Ammon's horn (tissue), 1 donor: ENCODE results near the gene GPR132.

Experiments
- DNase-seq: peaks from one replicate; pipeline ENCODE4 v3.0.0-alpha.2; 2016; ENCODE audit warnings: low spot score

GPR132 gene

GRCh38 chr14:105061428-105062047 is 3.7 kb downstream of the GPR132 start:
- no peak for DNase-seq

- DNase-seq: peak; percentile 56
Observed at GRCh38 chr14:105060751-105061427, 4.3 kb downstream of the GPR132 start.

- DNase-seq: no peak
Observed at GRCh38 chr14:105059925-105060565, 5.2 kb downstream of the GPR132 start.

- no peak for DNase-seq
Observed at GRCh38 chr14:105059035-105059924, 6.0 kb downstream of the GPR132 start.

GRCh38 chr14:105058521-105059034 is 6.7 kb downstream of the GPR132 start:
- DNase-seq: no peak

GRCh38 chr14:105056303-105056831 is 8.9 kb downstream of the GPR132 start:
- DNase-seq: no peak

- no peak for DNase-seq
Observed at GRCh38 chr14:105055736-105056302, 9.4 kb downstream of the GPR132 start.

- no peak for DNase-seq
Observed at GRCh38 chr14:105055334-105055733, 9.9 kb downstream of the GPR132 start.

- no peak for DNase-seq
Observed at GRCh38 chr14:105053996-105054395, 11.2 kb downstream of the GPR132 start.

GRCh38 chr14:105053421-105053820 is 11.8 kb downstream of the GPR132 start:
- DNase-seq: no peak

GRCh38 chr14:105052110-105052458 is 13.1 kb downstream of the GPR132 start:
- DNase-seq: no peak

- DNase-seq: no peak
Observed at GRCh38 chr14:105051182-105052109, 13.8 kb downstream of the GPR132 start.

- no peak for DNase-seq
Observed at GRCh38 chr14:105050551-105050897, 14.7 kb downstream of the GPR132 start.

GRCh38 chr14:105049753-105050550 is 15.3 kb downstream of the GPR132 start:
- no peak for DNase-seq

- DNase-seq: no peak
Observed at GRCh38 chr14:105047283-105048016, 17.8 kb downstream of the GPR132 start.

- no peak for DNase-seq
Observed at GRCh38 chr14:105046891-105047282, 18.3 kb downstream of the GPR132 start.

GRCh38 chr14:105045710-105046326 is 19.4 kb downstream of the GPR132 start:
- DNase-seq: peak; percentile 76

- DNase-seq: no peak
Observed at GRCh38 chr14:105043641-105044040, 21.6 kb downstream of the GPR132 start.

- DNase-seq: no peak
Observed at GRCh38 chr14:105042813-105043212, 22.4 kb downstream of the GPR132 start.
